K562 (cell line): ENCODE results near the gene DLX3. TPM values are rescaled to one million over a fixed set of nuclear protein-coding genes. Genes with fewer than 3 reads are reported as not detected.

Experiments
- ATAC-seq: fragments of 200-7000 bp; cut with Tn5 transposase; 3 replicates; pipeline ENCODE4 v1.9.1; 2020; ENCODE audit warnings: moderate library complexity
- BruUV-seq: library from RNA; stranded (reverse); fragments of 400-500 nt; replicated peaks from 2 replicates; lab custom pipeline; 2021; lab: Mats Ljungman, UMichigan
- CTCF ChIA-PET: fragments of 300-600 bp; formaldehyde crosslinking; extraction: SDS; loops from one replicate; lab custom pipeline; 2021; ENCODE audit warnings: low intra/inter-chr PET ratio; lab: Yijun Ruan, JAX
- POLR2A ChIA-PET: fragments of 300-600, 350-650 bp; sonication (Branson Sonifier 250); formaldehyde crosslinking; extraction: SDS; loops from one replicate; lab custom pipeline; 2021; ENCODE audit warnings: antibody characterized with exemption, inconsistent platforms; lab: Yijun Ruan, JAX
- DNase-seq, 4 experiments: peaks; one replicate each; pipeline versions ENCODE4 v3.0.0 to v3.0.0-alpha.2; 2011 to 2018; ENCODE audit warnings: low spot score in 3 of 4, mixed read lengths in 3 of 4; ENCODE audit errors: extremely low read depth in 1 of 4
- FAIRE-seq: peaks from 2 replicates; lab custom pipeline; 2011; peaks lifted over from hg19 to GRCh38; lab: Jason Lieb, UNC
- H2AFZ ChIP-seq: 2 replicates; pipeline ENCODE4 v1.6.0; 2011; ENCODE audit warnings: low read depth, low read length, control low read depth, inconsistent platforms
- H3K27ac ChIP-seq: fragments of 200-600 bp; 3 replicates; pipeline ENCODE4 v1.8.0; 2011; ENCODE audit warnings: low read depth, mild to moderate bottlenecking, control low read depth, inconsistent platforms, low read length, moderate library complexity, mixed read lengths; ENCODE audit errors: extremely low read depth
- H3K27me3 ChIP-seq, 2 experiments: fragments of 300-600 bp in 1 of 2; 2 replicates in 1 of 2; 3 replicates in 1 of 2; pipeline versions ENCODE4 v1.6.0 to v1.8.0; 2011; ENCODE audit warnings: inconsistent platforms in 2 of 2, low read length in 2 of 2, mild to moderate bottlenecking in 1 of 2, mixed read lengths in 1 of 2, moderate library complexity in 1 of 2; ENCODE audit not compliant: control insufficient read depth in 2 of 2, insufficient read depth in 2 of 2
- H3K36me3 ChIP-seq: fragments of 300-600 bp; 3 replicates; pipeline ENCODE4 v1.8.0; 2011; ENCODE audit warnings: mild to moderate bottlenecking, low read length, inconsistent platforms; ENCODE audit not compliant: control insufficient read depth, insufficient read depth
- H3K4me1 ChIP-seq, 2 experiments: fragments of 200-600 bp in 1 of 2; replicated peaks in 1 of 2; 2 replicates in 1 of 2; 3 replicates in 1 of 2; pipeline versions ENCODE4 v1.5.1 to v1.8.0; 2011; ENCODE audit warnings: inconsistent platforms in 2 of 2, low read length in 2 of 2, mild to moderate bottlenecking in 1 of 2, mixed read lengths in 1 of 2, moderate library complexity in 1 of 2; ENCODE audit not compliant: control insufficient read depth in 2 of 2, insufficient read depth in 2 of 2
- H3K4me2 ChIP-seq: 2 replicates; pipeline ENCODE4 v1.6.1; 2011; ENCODE audit warnings: low read length, control low read depth, inconsistent platforms, mixed read lengths; ENCODE audit not compliant: insufficient read depth
- H3K4me3 ChIP-seq: fragments of 200-600 bp; sonication (generic), shearing (Covaris generic); 2 replicates; pipeline ENCODE4 v1.5.1; 2016; ENCODE audit warnings: control low read depth, inconsistent platforms
- H3K79me2 ChIP-seq: fragments of 200-600 bp; 3 replicates; pipeline ENCODE4 v1.8.0; 2011; ENCODE audit warnings: low read length, inconsistent platforms; ENCODE audit not compliant: control insufficient read depth, insufficient read depth
- H3K9ac ChIP-seq, 2 experiments: 2 replicates each; pipeline versions ENCODE4 v1.6.0 to v1.6.1; 2011; ENCODE audit warnings: low read depth in 2 of 2, low read length in 2 of 2, control low read depth in 1 of 2, inconsistent platforms in 1 of 2, mild to moderate bottlenecking in 1 of 2, mixed read lengths in 1 of 2; ENCODE audit not compliant: insufficient read depth in 1 of 2
- H3K9me1 ChIP-seq: one replicate; pipeline ENCODE4 v1.6.0; 2011; ENCODE audit warnings: inconsistent platforms, mild to moderate bottlenecking, low read length, moderate library complexity; ENCODE audit not compliant: control insufficient read depth, insufficient read depth
- H3K9me3 ChIP-seq: replicated peaks from 2 replicates; pipeline ENCODE4 v1.5.1; 2011; ENCODE audit warnings: low read depth, low read length, inconsistent platforms; ENCODE audit not compliant: control insufficient read depth, insufficient read depth
- H4K20me1 ChIP-seq: replicated peaks from 2 replicates; pipeline ENCODE4 v1.6.1; 2011; ENCODE audit warnings: low read length, inconsistent platforms, mixed read lengths; ENCODE audit not compliant: control insufficient read depth, insufficient read depth
- ETV1 ChIP-seq: fragments of 450-650 bp; conservative IDR thresholded peaks from 2 replicates; pipeline ENCODE4 v1.6.1; 2016; ENCODE audit warnings: missing genetic modification characterization, control low read depth, low read depth, missing compliant biosample characterization
- FOXP1 ChIP-seq: sonication (generic); formaldehyde crosslinking; IDR thresholded peaks from 2 replicates; pipeline ENCODE4 v1.8.0; 2022; ENCODE audit warnings: mild to moderate bottlenecking, missing genetic modification reagents
- HMG20A ChIP-seq: fragments of 450-650 bp; formaldehyde crosslinking; conservative IDR thresholded peaks from 2 replicates; pipeline ENCODE4 v1.4.0; 2020; ENCODE audit warnings: mild to moderate bottlenecking, mixed read lengths
- MNT ChIP-seq, 2 experiments: fragments of 450-650 bp; conservative IDR thresholded peaks; 2 replicates each; pipeline ENCODE4 v1.6.1; 2017; ENCODE audit warnings: mild to moderate bottlenecking in 2 of 2, moderate library complexity in 2 of 2
- MTA1 ChIP-seq: fragments of 450-650 bp; IDR thresholded peaks from 2 replicates; pipeline ENCODE4 v1.6.1; 2017; ENCODE audit warnings: borderline replicate concordance
- PCBP1 ChIP-seq: fragments of 200-400 bp; formaldehyde crosslinking; IDR thresholded peaks from 2 replicates; pipeline ENCODE4 v1.6.1; 2018; ENCODE audit warnings: mild to moderate bottlenecking, low read depth, low read length; ENCODE audit not compliant: poor library complexity, severe bottlenecking
- PREB ChIP-seq: sonication (generic); formaldehyde crosslinking; IDR thresholded peaks from 2 replicates; pipeline ENCODE4 v1.8.1; 2023; ENCODE audit warnings: mild to moderate bottlenecking, missing genetic modification reagents
- USF1 ChIP-seq: sonication (generic); formaldehyde crosslinking; IDR thresholded peaks from 2 replicates; pipeline ENCODE4 v1.9.0; 2022; ENCODE audit warnings: mild to moderate bottlenecking, missing genetic modification reagents
- WGBS: fragments of 100-300 bp; shearing (Covaris generic); methylation state at CpG from one replicate; pipeline ENCODE4 v1.1.6; 2016; ENCODE audit warnings: low coverage, mixed read lengths; ENCODE audit not compliant: insufficient coverage; ENCODE audit errors: missing lambda C conversion rate; 5-methylcytosine and 5-hydroxymethylcytosine counted together
- in situ Hi-C: fragments of 300-500 bp; cut with MboI; formaldehyde crosslinking; loops from 4 replicates; pipeline ENCODE4 v1.15.0; 2018; ENCODE audit warnings: inconsistent platforms, mixed read lengths
- intact Hi-C: fragments of 100-400 bp; cut with micrococcal nuclease; formaldehyde crosslinking; loops from 2 replicates; pipeline ENCODE4 v1.14.2; 2022
- polyA plus RNA-seq, 8 experiments: library from polyadenylated mRNA; depleted of rRNA in 4 of 8; stranded (reverse) in 5 of 8; unstranded in 3 of 8; fragments of >200 nt; fragmentation: Nextera tagmentation in 2 of 8; fragmentation: Illumina TruSeq in 1 of 8; extraction: Ambion mirVana in 2 of 8; extraction: Trizol in 1 of 8; gene quantifications; 2 replicates each; pipeline versions ENCODE4 v1.2.1 to v1.2.3, GENCODE V29; 2011 to 2014; ENCODE audit warnings: inconsistent platforms in 1 of 8, missing spikeins in 1 of 8
- total RNA-seq, 7 experiments: library from RNA; depleted of rRNA in 6 of 7; stranded (reverse); fragments of >200 nt in 6 of 7; fragmentation: Illumina TruSeq in 2 of 7; extraction: Trizol in 2 of 7; gene quantifications; 2 replicates each; pipeline versions ENCODE4 v1.2.1 to v1.2.3, GENCODE V29; 2011 to 2021; ENCODE audit warnings: low replicate concordance in 1 of 7

Gene DLX3
- total and polyA plus RNA-seq, 9 of the 15 experiments (the other 6 are each of a cell fraction or from before 2014, with no cell fraction given) = not detected

GRCh38 chr17:49946964-49947584 is 48.0 kb downstream of the DLX3 start:
- H3K9me3 ChIP-seq = no peaks in the 10 kb centered on the region
- H3K4me2 ChIP-seq = no peak overlapping the region
- TF ChIP-seq PCBP1 (no peak), USF1 (CRISPR knock-in tag) (no peak), MTA1 (no peak), PREB (no peak), FOXP1 (CRISPR knock-in tag) (no peak), MNT (conservative IDR thresholded peaks at IDR 0.05) (no peak), HMG20A (CRISPR knock-in tag) (no peak), ETV1 (tag) (no peak)
- no peaks in the 10 kb centered on the region for H3K36me3 ChIP-seq
- no peak for DNase-seq
- H2AFZ ChIP-seq = no peak overlapping the region
- FAIRE-seq = no peak
- H3K4me1 ChIP-seq = peaks cover 4 to 8% of the 10 kb centered on the region in 2 experiments; a peak in 4 of 5 replicates
- WGBS = 0% methylated on average over 3 of the region's 11 CpGs
- peaks cover 35 to 81% of the 10 kb centered on the region in 2 experiments for H3K27me3 ChIP-seq
- ATAC-seq = no peak
- ChIA-PET POLR2A (no interaction called here), CTCF (no interaction called here)
- in situ Hi-C loops = no loop called here
- no peak overlapping the region for H3K4me3 ChIP-seq
- no TSS peak for BruUV-seq
- H3K9me1 ChIP-seq = no peaks in the 10 kb centered on the region
- H3K9ac ChIP-seq = no peak overlapping the region
- no peaks in the 10 kb centered on the region for H3K79me2 ChIP-seq
- no peak overlapping the region for H3K27ac ChIP-seq
- intact Hi-C loops = no loop called here
- H4K20me1 ChIP-seq = peaks cover 11% of the 10 kb centered on the region
